Cardiac muscle cell (in vitro differentiated cells and primary cell): ENCODE measurements around the gene INSC. TPM values are rescaled to one million over a fixed set of nuclear protein-coding genes. Genes with fewer than 3 reads are reported as not detected.

ENCODE experiments used
- DNase-seq, 2 donors: peaks; one replicate each; pipeline versions ENCODE4 v3.0.0 to v3.0.0-alpha.2; 2010 to 2017; ENCODE audit warnings: low read depth in 1 of 2, low spot score in 1 of 2
- H3K27ac ChIP-seq: fragments of 200-600 bp; sonication (generic); 2 replicates; pipeline ENCODE4 v1.5.1; 2016
- H3K27me3 ChIP-seq: fragments of 200-600 bp; sonication (generic); 2 replicates; pipeline ENCODE4 v1.6.0; 2016; ENCODE audit warnings: control low read depth
- H3K36me3 ChIP-seq: fragments of 200-600 bp; sonication (generic); 2 replicates; pipeline ENCODE4 v1.5.1; 2016; ENCODE audit warnings: control low read depth
- H3K4me1 ChIP-seq: fragments of 200-600 bp; sonication (generic); 2 replicates; pipeline ENCODE4 v1.8.1; 2017; ENCODE audit warnings: low read depth, mild to moderate bottlenecking, mixed run types
- H3K4me3 ChIP-seq: fragments of 200-600 bp; sonication (generic); 2 replicates; pipeline ENCODE4 v1.5.1; 2016; ENCODE audit warnings: mild to moderate bottlenecking
- H3K9me3 ChIP-seq: fragments of 200-600 bp; sonication (generic); 2 replicates; pipeline ENCODE4 v1.5.1; 2017; ENCODE audit warnings: low read depth, mild to moderate bottlenecking, control low read depth
- CTCF ChIP-seq: IDR thresholded peaks from 2 replicates; pipeline ENCODE4 v1.5.1; 2012; ENCODE audit warnings: low read depth, mild to moderate bottlenecking, low read length
- polyA plus RNA-seq: library from polyadenylated mRNA; unstranded; fragments of >200 nt; fragmentation: Nextera tagmentation; extraction: Ambion mirVana; gene quantifications from 2 replicates; pipeline ENCODE4 v1.2.1, GENCODE V29; 2016
- total RNA-seq: library from RNA; depleted of rRNA; stranded (reverse); fragments of >200 nt; gene quantifications from 2 replicates; pipeline ENCODE4 v1.2.3, GENCODE V29; 2016

INSC gene
- total and polyA plus RNA-seq, 2 experiments from 2014 or later = not detected

- DNase-seq = no peak
- no peaks in the 10 kb centered on the region for H3K4me1 ChIP-seq
- no peak overlapping the region for H3K27ac ChIP-seq
- no peaks in the 10 kb centered on the region for H3K36me3 ChIP-seq
- H3K9me3 ChIP-seq = no peaks in the 10 kb centered on the region
- H3K4me3 ChIP-seq = no peak overlapping the region
- H3K27me3 ChIP-seq = peaks cover 17% of the 10 kb centered on the region
- no peak for TF ChIP-seq CTCF
Measured at GRCh38 chr11:15095736-15096228, 18.9 kb upstream of the INSC start.

GRCh38 chr11:15097411-15097810, 17.3 kb upstream of the INSC start:
- Histone ChIP-seq H3K27ac (no peak overlapping the region), H3K36me3 (no peaks in the 10 kb centered on the region), H3K4me3 (no peak overlapping the region), H3K27me3 (peaks cover 17% of the 10 kb centered on the region), H3K9me3 (no peaks in the 10 kb centered on the region), H3K4me1 (no peaks in the 10 kb centered on the region)
- no peak for DNase-seq
- no peak for TF ChIP-seq CTCF

- no peaks in the 10 kb centered on the region for H3K4me1 ChIP-seq
- no peak for TF ChIP-seq CTCF
- no peak overlapping the region for H3K27ac ChIP-seq
- no peaks in the 10 kb centered on the region for H3K36me3 ChIP-seq
- H3K27me3 ChIP-seq = peaks cover 17% of the 10 kb centered on the region
- H3K4me3 ChIP-seq = no peak overlapping the region
- DNase-seq = no peak
- H3K9me3 ChIP-seq = no peaks in the 10 kb centered on the region
Measured at GRCh38 chr11:15099267-15099666, 15.5 kb upstream of the INSC start.

- Histone ChIP-seq H3K27ac (no peak overlapping the region), H3K4me3 (no peak overlapping the region)
Measured at GRCh38 chr11:15101072-15101709, 13.5 kb upstream of the INSC start.

GRCh38 chr11:15104166-15104565, 10.6 kb upstream of the INSC start:
- Histone ChIP-seq H3K9me3 (no peaks in the 10 kb centered on the region), H3K36me3 (no peaks in the 10 kb centered on the region), H3K27ac (no peak overlapping the region), H3K4me3 (no peak overlapping the region), H3K4me1 (no peaks in the 10 kb centered on the region), H3K27me3 (peaks cover 14% of the 10 kb centered on the region)
- TF ChIP-seq CTCF = no peak
- DNase-seq = no peak

More at GRCh38 chr11:15101072-15101709, 13.5 kb upstream of the INSC start:
- no peaks in the 10 kb centered on the region for H3K36me3 ChIP-seq
- DNase-seq = peak; percentile 78 to 79
- H3K27me3 ChIP-seq = peaks cover 17% of the 10 kb centered on the region
- H3K9me3 ChIP-seq = no peaks in the 10 kb centered on the region
- H3K4me1 ChIP-seq = no peaks in the 10 kb centered on the region
- TF ChIP-seq CTCF = peak; percentile 97
